Dendritic cell treated with granulocyte-macrophage colony-stimulating factor and Interleukin-4, amounts not matched to agents 40 ng/mL and 50 ng/mL, for 4 days (primary cell): ENCODE data around the gene FPR2.

Experiments
- H3K27ac Mint-ChIP-seq: one replicate; pipeline ENCODE4 v1.8.0; 2022; ENCODE audit warnings: mild to moderate bottlenecking, mixed read lengths
- H3K27me3 Mint-ChIP-seq: one replicate; pipeline ENCODE4 v1.8.0; 2022; ENCODE audit warnings: mild to moderate bottlenecking, mixed read lengths
- H3K36me3 Mint-ChIP-seq: one replicate; pipeline ENCODE4 v1.8.0; 2022; ENCODE audit warnings: low read depth, mixed read lengths
- H3K4me1 Mint-ChIP-seq: one replicate; pipeline ENCODE4 v1.8.0; 2022; ENCODE audit warnings: low read depth, mixed read lengths
- H3K4me3 Mint-ChIP-seq: one replicate; pipeline ENCODE4 v1.8.0; 2022; ENCODE audit warnings: mild to moderate bottlenecking, moderate library complexity, mixed read lengths
- H3K9me3 Mint-ChIP-seq: one replicate; pipeline ENCODE4 v1.8.0; 2022; ENCODE audit warnings: mixed read lengths
- intact Hi-C: fragments of 100-400 bp; cut with micrococcal nuclease; formaldehyde crosslinking; loops from one replicate; pipeline ENCODE4 v1.15.0; 2022

FPR2 gene

DNA sequence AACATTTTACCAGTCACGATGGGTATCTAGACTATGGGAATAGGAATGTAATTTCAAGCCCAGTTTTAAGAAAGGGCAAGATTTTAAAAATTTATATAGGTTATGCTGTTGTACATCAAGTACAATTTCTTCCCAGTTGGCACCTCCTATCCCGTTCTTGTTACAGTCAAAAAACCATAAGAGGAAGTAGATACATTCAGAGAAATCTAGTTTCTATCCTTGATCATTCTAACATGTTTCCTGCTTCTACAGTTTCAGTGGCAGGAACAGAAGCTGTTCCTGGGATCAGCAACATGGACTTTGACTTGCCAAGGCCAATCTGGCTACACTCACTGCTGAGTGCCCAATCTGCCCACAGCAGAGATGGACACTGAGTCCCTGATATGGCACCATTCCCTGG, 19.3 kb downstream of the FPR2 start:
- no peaks in the 10 kb centered on the region for H3K36me3 Mint-ChIP-seq
- peaks cover 5% of the 10 kb centered on the region for H3K27me3 Mint-ChIP-seq
- peak overlapping the region; percentile 75 for H3K27ac Mint-ChIP-seq
- peak overlapping the region; percentile 13 for H3K4me3 Mint-ChIP-seq
- H3K9me3 Mint-ChIP-seq: no peaks in the 10 kb centered on the region
- intact Hi-C loops: loop anchor here (5.0 kb wide), 1 partner anchor 42 kb away; no protein-coding TSS in a partner anchor
- peaks cover 68% of the 10 kb centered on the region for H3K4me1 Mint-ChIP-seq

DNA sequence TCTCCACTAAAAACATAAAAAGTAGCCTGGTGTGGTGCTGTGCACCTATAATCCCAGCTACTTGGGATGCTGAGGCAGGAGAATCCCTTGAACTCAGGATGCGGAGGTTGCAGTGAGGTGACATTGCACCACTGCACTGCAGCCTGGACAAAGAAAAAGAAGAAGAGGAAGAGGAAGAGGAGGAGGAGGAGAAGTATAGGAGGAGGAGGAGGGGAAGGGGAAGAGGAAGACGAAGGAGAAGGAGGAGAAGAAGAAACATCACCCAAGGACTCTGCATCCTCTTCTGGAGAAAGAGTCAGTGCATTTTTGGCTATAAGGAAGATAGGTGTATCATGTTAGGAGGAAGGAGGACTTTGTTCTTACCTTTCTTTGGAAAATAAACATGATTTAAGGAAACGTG, 21.0 kb downstream of the FPR2 start:
- no peak overlapping the region for H3K4me3 Mint-ChIP-seq
- H3K9me3 Mint-ChIP-seq: no peaks in the 10 kb centered on the region
- intact Hi-C loops: loop anchor here (5.0 kb wide), 1 partner anchor 40 kb away; no protein-coding TSS in a partner anchor
- H3K36me3 Mint-ChIP-seq: no peaks in the 10 kb centered on the region
- H3K27ac Mint-ChIP-seq: peak overlapping the region; percentile 13
- H3K27me3 Mint-ChIP-seq: no peaks in the 10 kb centered on the region
- H3K4me1 Mint-ChIP-seq: peaks cover 60% of the 10 kb centered on the region

DNA sequence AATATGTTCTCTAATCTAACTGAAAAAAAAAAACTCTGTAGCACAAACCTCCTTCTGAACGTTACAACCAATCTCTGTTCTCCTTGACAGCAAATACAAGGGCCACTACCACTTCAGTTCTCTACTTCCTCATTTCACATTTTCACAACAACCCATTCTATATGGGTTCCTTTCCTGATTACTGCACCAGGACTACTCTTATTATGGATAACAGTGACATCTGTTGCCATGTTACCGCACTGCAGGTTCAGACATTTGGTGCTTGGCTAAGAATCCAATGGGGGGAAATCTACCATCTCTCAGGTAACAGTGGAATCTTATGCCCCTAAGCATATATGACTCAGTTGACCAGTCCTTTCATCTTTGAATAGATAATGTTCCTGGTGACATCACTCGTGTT, 22.4 kb downstream of the FPR2 start:
- Mint-ChIP-seq H3K9me3 (no peaks in the 10 kb centered on the region), H3K4me3 (no peak overlapping the region), H3K27ac (no peak overlapping the region), H3K36me3 (no peaks in the 10 kb centered on the region), H3K27me3 (no peaks in the 10 kb centered on the region), H3K4me1 (peaks cover 60% of the 10 kb centered on the region)
- intact Hi-C loops: loop anchor here (5.0 kb wide), 1 partner anchor 39 kb away; no protein-coding TSS in a partner anchor

DNA sequence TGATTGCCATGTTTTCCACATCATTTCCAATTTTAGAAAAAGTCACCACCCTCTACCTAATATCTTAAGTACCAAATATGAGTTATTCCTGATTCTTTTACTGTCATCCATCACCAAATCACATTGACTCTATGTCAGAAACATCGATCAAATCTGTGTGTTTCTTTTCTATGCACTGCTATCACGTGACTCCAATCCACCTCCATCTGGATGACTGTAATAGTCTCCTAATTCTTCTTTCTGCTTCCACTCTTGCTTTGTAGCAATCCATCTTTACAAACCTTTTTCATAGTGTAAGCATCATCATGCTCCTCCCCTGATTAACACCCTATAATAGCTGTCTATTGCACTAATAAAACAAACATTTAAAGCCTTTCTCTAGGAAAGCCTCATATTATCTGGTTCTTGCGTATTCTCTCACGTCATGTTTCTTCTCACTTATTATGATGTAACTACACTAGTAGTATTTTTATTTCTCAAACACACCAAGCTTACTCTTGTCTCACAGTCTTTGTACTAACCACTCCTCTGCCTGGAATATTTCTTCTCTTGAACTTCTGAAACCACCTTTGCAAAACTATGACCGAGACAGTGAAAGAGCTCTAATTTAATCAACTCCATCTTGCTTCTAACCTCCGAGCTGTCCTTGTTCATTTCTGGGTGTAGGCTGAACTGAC, 23.3 kb downstream of the FPR2 start:
- no peaks in the 10 kb centered on the region for H3K36me3 Mint-ChIP-seq

DNA sequence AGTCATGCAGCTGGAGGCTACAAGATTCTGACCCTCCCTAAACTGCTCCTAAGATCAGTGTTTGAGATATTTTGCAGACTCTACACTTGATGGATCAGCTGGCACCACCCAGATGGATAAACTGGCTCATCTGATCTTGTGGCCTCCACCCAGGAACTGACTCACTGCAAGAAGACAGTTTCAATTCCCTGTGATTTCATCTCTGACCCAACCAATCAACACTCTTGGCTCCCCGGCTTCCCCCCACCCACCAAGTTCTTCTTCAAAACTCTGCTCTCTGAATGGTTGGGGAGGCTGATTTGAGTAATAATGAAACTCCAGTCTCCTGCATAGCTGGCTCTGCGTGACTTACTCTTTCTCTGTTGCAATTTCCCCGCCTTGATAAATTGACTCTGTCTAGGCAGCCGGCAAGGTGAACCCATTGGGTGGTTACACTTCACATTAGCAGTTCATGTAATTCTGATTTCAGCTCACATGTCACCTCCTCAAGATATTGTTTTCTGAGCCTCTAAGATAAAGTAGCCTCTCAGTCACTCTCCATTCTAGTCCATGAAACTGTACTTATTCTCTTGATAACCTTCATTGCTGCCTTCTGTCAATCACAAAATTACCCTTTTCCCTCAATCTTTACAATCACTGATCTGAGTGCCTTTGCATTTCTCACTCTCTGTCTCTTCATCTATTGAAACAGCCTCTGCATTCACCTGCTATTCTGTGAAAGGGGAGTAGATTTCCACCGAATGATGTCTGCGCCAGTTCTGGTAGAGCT, 24.1 kb downstream of the FPR2 start:
- Mint-ChIP-seq H3K4me3 (no peak overlapping the region), H3K36me3 (no peaks in the 10 kb centered on the region), H3K4me1 (peaks cover 60% of the 10 kb centered on the region), H3K27ac (no peak overlapping the region), H3K27me3 (no peaks in the 10 kb centered on the region), H3K9me3 (no peaks in the 10 kb centered on the region)
- intact Hi-C loops: loop anchor here (1.0 to 5.0 kb wide), 2 partner anchors 11 to 37 kb away; no protein-coding TSS in a partner anchor

More for the DNA sequence above, 23.3 kb downstream of the FPR2 start:
- Mint-ChIP-seq H3K27me3 (no peaks in the 10 kb centered on the region), H3K4me1 (peaks cover 60% of the 10 kb centered on the region), H3K4me3 (no peak overlapping the region), H3K27ac (no peak overlapping the region), H3K9me3 (no peaks in the 10 kb centered on the region)
- intact Hi-C loops: loop anchor here (5.0 kb wide), 1 partner anchor 38 kb away; no protein-coding TSS in a partner anchor

DNA sequence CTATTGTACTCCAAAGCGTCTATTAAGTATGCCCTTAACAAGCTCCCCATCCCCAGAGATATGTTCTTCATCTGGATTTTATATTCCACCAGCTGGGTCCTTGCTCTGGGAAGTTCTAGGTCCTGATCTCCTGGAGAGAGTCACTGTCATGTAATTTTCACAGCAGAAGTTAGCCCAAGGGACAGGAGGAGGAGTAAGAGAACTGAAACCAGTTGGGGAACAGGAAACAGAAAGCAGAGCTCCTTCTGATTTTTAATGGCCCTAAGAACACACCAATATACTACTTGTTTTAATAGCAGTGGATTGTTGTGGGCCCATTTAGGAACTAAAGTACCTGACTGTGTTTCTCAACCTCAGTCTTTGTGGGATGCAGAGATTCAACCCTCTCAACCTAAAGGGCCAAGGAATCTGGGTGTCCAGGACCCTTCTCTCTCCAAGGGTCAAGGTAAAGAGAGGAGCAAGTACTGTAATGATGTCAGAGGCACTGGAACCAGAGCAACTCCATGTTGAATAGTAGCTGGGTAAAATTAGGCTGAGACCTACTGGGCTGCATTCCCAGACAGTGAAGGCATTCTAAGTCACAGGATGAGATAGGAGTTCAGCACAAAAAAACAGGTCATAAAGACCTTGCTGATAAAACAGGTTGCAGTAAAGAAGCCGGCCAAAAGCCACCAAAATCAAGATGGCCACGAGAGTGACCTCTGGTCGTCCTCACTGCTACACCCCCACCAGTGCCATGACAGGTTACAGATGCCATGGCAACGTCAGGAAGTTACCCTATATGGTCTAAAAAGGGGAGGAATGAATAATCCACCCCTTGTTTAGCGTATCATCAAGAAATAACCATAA, 25.9 kb downstream of the FPR2 start:
- Mint-ChIP-seq H3K36me3 (no peaks in the 10 kb centered on the region), H3K27me3 (no peaks in the 10 kb centered on the region), H3K4me1 (peaks cover 58% of the 10 kb centered on the region), H3K4me3 (peak overlapping the region; percentile 48), H3K9me3 (no peaks in the 10 kb centered on the region), H3K27ac (no peak overlapping the region)
- intact Hi-C loops: no loop called here

DNA sequence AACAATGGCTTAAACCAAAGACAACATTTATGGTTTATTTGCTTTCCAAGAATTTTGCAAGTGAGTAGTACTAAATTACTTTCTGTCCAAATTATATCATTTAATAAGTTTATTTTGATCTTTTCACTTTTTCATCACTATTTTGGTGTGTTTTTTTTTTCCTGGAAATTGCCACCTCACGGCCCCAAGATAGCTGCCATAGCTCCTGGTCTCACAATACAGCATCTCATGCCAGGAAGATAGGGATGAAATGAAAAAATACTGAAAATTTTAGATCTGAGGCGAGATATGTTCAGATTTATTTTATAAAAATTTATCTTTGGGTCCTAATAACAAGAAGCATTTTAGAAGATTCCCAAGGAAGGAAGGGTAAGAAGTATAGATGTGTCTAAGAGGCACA, 27.0 kb downstream of the FPR2 start:
- Mint-ChIP-seq H3K4me3 (no peak overlapping the region), H3K36me3 (no peaks in the 10 kb centered on the region), H3K27me3 (no peaks in the 10 kb centered on the region), H3K4me1 (peaks cover 56% of the 10 kb centered on the region), H3K27ac (no peak overlapping the region), H3K9me3 (no peaks in the 10 kb centered on the region)
- intact Hi-C loops: no loop called here

DNA sequence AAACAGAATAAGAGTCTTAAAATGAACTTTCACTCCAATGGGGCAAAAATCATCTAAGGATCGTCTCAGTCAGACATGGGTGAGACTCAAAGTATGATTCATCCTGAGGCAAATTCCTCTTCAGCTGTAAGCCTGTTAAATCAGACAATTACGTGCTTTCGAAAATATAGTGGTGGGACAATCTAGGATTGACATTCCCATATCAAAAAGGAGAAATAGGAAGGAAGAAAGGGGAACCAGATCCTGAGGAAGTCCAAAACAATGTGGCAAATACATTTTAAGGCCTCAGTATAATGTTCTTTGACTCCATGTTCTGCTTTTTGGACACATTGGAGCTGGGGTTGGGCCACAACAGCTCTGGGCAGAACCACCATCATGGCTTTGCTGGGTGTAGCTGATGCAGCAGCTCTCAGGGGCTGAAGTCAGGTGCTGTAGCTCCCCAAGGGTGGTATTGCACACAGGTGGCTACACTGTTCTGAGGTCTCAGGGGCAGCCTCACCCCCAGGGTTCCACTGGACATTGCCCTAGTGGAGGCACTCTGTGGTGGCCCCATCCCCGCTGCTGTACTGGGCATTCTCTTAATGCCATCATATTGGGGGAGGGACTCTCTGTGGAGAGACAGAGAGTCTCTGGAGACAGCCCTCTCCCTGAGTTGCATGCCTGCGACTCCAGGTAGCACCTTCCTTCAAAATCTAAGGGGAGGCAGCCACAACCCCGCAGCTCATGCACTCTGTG, 28.2 kb downstream of the FPR2 start:
- H3K9me3 Mint-ChIP-seq: no peaks in the 10 kb centered on the region
- intact Hi-C loops: no loop called here
- no peak overlapping the region for H3K27ac Mint-ChIP-seq
- H3K4me1 Mint-ChIP-seq: peaks cover 65% of the 10 kb centered on the region
- no peak overlapping the region for H3K4me3 Mint-ChIP-seq
- H3K36me3 Mint-ChIP-seq: no peaks in the 10 kb centered on the region
- no peaks in the 10 kb centered on the region for H3K27me3 Mint-ChIP-seq

DNA sequence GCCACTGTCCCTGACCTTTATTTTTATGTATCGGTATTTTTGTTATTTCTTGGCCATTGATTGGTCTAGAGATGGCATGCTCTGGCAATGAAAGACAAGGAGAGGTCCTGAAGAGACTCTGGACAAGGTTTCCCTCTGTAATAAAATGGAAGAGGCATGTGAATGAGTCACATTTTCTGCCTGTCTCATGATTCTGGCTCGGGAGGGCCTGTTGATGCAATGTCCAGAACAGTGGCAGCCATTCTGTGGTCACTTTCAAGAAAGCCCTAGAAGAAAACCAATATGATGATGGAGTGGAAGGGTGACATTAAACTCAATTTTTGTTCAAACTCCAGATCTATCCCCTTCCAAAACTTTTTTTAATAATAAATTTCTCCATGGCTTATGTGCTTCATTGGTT, 32.0 kb downstream of the FPR2 start:
- H3K9me3 Mint-ChIP-seq: no peaks in the 10 kb centered on the region
- no peaks in the 10 kb centered on the region for H3K27me3 Mint-ChIP-seq
- no peak overlapping the region for H3K4me3 Mint-ChIP-seq
- H3K36me3 Mint-ChIP-seq: peaks cover 30% of the 10 kb centered on the region
- peaks cover 67% of the 10 kb centered on the region for H3K4me1 Mint-ChIP-seq
- no peak overlapping the region for H3K27ac Mint-ChIP-seq
- intact Hi-C loops: no loop called here

DNA sequence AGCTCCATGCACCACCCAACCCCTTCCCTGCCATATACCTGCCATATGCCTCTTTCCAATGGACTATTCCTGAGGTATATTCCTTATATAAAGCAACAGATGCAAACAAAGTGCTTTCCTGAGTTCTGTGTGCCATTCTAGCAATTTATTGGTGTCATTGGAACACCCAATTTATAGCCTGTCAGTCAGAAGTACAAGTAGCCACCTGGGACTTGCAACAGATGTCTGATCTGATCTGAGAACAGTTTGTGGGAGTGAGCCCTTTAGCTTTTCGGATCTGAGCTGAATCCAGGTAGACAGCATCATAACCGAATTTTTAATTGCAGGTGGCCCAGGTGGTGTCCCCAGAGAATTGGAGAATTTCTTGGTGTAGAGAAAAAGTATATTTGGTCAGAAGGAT, 33.0 kb downstream of the FPR2 start:
- Mint-ChIP-seq H3K4me3 (no peak overlapping the region), H3K9me3 (no peaks in the 10 kb centered on the region), H3K27me3 (no peaks in the 10 kb centered on the region), H3K4me1 (peaks cover 65% of the 10 kb centered on the region), H3K36me3 (peaks cover 41% of the 10 kb centered on the region), H3K27ac (peak overlapping the region; percentile 95)
- intact Hi-C loops: no loop called here

DNA sequence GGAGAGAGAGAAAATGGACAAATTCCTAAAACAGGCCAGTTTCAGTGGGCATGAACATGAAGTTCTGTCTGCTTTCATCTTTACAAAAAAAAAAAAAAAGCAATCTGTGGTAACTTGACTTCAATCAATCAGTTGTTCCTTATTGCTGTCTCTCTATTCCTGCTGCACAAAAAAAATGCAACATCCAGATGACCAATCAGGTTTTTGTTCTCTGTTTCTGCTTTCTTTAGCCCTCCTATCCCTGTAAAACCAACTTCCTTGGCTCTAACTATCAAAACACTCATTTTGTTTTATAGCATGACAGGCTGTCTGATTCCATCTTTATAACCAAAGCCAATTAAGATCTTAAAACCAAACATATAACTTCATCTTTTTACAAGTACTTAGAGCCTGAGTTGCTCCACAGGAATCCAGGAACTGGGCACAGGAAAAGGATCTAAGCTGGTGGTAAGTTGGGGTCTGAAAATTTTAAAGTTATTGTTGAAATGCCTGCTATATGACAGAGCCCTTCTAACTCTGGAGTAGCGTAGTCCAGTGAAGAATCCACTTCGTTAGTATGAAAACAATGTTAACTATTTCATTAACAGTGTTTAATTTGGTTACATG, 34.0 kb downstream of the FPR2 start, which contains the start of gene FPR3:
Gene FPR3 (plus strand): TSS at position 273 of the 606 bp plus-strand sequence. CDS start 28,592 bp downstream, outside the sequence.
- H3K36me3 Mint-ChIP-seq: peaks cover 51% of the 10 kb centered on the region
- intact Hi-C loops: loop anchor here (5.0 kb wide), 1 partner anchor 37 kb away; no protein-coding TSS in a partner anchor
- H3K4me1 Mint-ChIP-seq: peaks cover 65% of the 10 kb centered on the region
- no peaks in the 10 kb centered on the region for H3K27me3 Mint-ChIP-seq
- peak within 1 kb of the TSS; percentile 95 for H3K27ac Mint-ChIP-seq
- H3K9me3 Mint-ChIP-seq: no peaks in the 10 kb centered on the region
- H3K4me3 Mint-ChIP-seq: peak within 1 kb of the TSS; percentile 96

DNA sequence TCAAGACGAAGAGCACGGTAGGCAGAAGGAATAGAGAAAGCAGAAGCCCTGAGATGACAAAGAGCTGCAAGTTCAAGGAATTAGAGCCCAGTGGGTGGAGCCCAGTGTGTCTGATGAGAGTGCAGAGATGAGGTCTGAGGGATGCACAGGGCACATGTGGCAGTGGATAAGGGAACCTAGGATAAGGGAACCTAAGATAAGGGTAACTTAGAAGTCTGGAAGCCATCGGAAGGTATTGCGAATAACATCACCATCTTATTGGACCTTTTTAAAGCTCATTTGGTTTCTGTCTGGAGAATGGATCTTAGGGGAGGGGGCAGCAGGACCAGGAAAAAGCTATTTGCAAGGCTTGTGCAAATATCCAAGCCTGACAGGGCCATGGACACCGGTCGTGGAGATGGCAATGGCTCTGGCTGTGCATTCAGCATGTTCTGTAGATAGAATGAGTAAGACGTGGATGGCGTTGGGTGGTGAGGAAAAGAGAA, 35.3 kb downstream of the FPR2 start:
- H3K4me3 Mint-ChIP-seq: peak overlapping the region; percentile 96

More for the DNA sequence above, 35.3 kb downstream of the FPR2 start:
- no peaks in the 10 kb centered on the region for H3K9me3 Mint-ChIP-seq
- H3K4me1 Mint-ChIP-seq: peaks cover 65% of the 10 kb centered on the region
- peaks cover 63% of the 10 kb centered on the region for H3K36me3 Mint-ChIP-seq
- no peaks in the 10 kb centered on the region for H3K27me3 Mint-ChIP-seq
- H3K27ac Mint-ChIP-seq: peak overlapping the region; percentile 95
- intact Hi-C loops: loop anchor here (1.0 to 5.0 kb wide), 2 partner anchors 11 to 36 kb away; no protein-coding TSS in a partner anchor
